Measurements from ENCODE around the gene PEDS1. TPM values are rescaled to one million over a fixed set of nuclear protein-coding genes. Genes with fewer than 3 reads are reported as not detected.

PEDS1 gene
- total and polyA plus RNA-seq, 2 of the 4 experiments (the other 2 are of a cell fraction), result 24.0 to 59.9 TPM

GRCh38 chr20:50146732-50147662 is 6.5 kb downstream of the PEDS1 start:
- peaks cover 46% of the 10 kb centered on the region for H3K9me1 ChIP-seq (ENCODE audit: insufficient read depth, low read length)
- H2BK20ac ChIP-seq (ENCODE audit: low read depth, low read length), result peak overlapping the region; percentile 43
- H2BK120ac ChIP-seq (ENCODE audit: low read depth, low read length), result peak overlapping the region; percentile 60
- peak overlapping the region; percentile 81 for H3K4ac ChIP-seq (ENCODE audit: low read depth, low read length)
- peak overlapping the region; percentile 21; the same call in 1 of the 2 replicates for H3K4me2 ChIP-seq (ENCODE audit: low read depth, low read length)
- H4K5ac ChIP-seq (ENCODE audit: low read depth, low read length), result peak overlapping the region; percentile 84
- H2AK5ac ChIP-seq (ENCODE audit: low read depth, low read length), result peak overlapping the region; percentile 88
- peak overlapping the region; percentile 75 for H3K14ac ChIP-seq (replicated peaks; ENCODE audit: low read depth, low read length)
- peak overlapping the region; percentile 61 for H4K91ac ChIP-seq (ENCODE audit: insufficient read depth, low read depth, low read length)
- no peaks in the 10 kb centered on the region for H3K27me3 ChIP-seq (ENCODE audit: control insufficient read depth, insufficient read depth, low read length)
- no TSS peak for BruUV-seq (replicated peaks)
- H3K36me3 ChIP-seq (ENCODE audit: control insufficient read depth, insufficient read depth, low read length), result peaks cover 45% of the 10 kb centered on the region
- 68% methylated on average over 5 of the region's 17 CpGs; no CpG with 5 or more reads in 1 of the 2 experiments for WGBS, 2 experiments (ENCODE audit: extremely low coverage in 2 of 2, insufficient read length in 1 of 2)
- H3K23ac ChIP-seq (ENCODE audit: low read depth, low read length), result peak overlapping the region; percentile 92
- peak overlapping the region; percentile 91 for H2AK9ac ChIP-seq (replicated peaks; ENCODE audit: low read depth, low read length, poor library complexity)
- in situ Hi-C loops (cut with MboI; ENCODE audit: low sequenced_read_pairs) (no loop called here), intact Hi-C loops (cut with micrococcal nuclease) (no loop called here), dilution Hi-C loops (cut with HindIII; ENCODE audit: low sequenced_read_pairs, unreplicated experiment) (no loop called here)
- peak overlapping the region; percentile 24 to 85; a peak in 3 of 4 replicates for H4K8ac ChIP-seq (ENCODE audit: low read depth in 2 of 2, low read length in 2 of 2)
- ChIA-PET CTCF (no interaction called here), POLR2A (ENCODE audit: unreplicated experiment) (interaction anchor here (0.6 kb wide), 1 partner anchor 170 kb away, joined by 5 read pairs; no protein-coding TSS in a partner anchor)
- H3K4me3 ChIP-seq (ENCODE audit: insufficient read depth, low read depth, low read length), result no peak overlapping the region
- H3K27ac ChIP-seq (ENCODE audit: insufficient read depth, low read length), result peak overlapping the region; percentile 38
- ATAC-seq (ENCODE audit: low read depth) (0 out of 2 replicates have a peak, but pooled peaks have one; percentile 9), DNase-seq (peak; percentile 43)
- H3K56ac ChIP-seq (ENCODE audit: extremely low read depth, insufficient read depth, low read length), result peak overlapping the region; percentile 1; the same call in 1 of the 2 replicates
- no peaks in the 10 kb centered on the region for H3K9me3 ChIP-seq (ENCODE audit: control insufficient read depth, insufficient read depth, low read length)
- peak overlapping the region; percentile 48; the same call in 1 of the 2 replicates for H3K18ac ChIP-seq (ENCODE audit: low read depth, low read length)
- no peak overlapping the region for H3K9ac ChIP-seq (ENCODE audit: low read depth, low read length)
- peaks cover 36% of the 10 kb centered on the region for H3K4me1 ChIP-seq (ENCODE audit: control insufficient read depth, insufficient read depth, low read length)
- H3K79me1 ChIP-seq (ENCODE audit: low read depth in 1 of 2, low read length in 2 of 2), result peaks cover 24 to 81% of the 10 kb centered on the region in 2 experiments
- peak overlapping the region; percentile 87 for H2BK5ac ChIP-seq (ENCODE audit: low read depth, low read length, poor library complexity, severe bottlenecking)
- H2AFZ ChIP-seq (replicated peaks; ENCODE audit: low read length, poor library complexity), result peak overlapping the region; percentile 40
- H4K20me1 ChIP-seq (ENCODE audit: insufficient read depth, low read length), result peaks cover 69% of the 10 kb centered on the region
- peak overlapping the region; percentile 7; the same call in 1 of the 3 replicates for H2BK15ac ChIP-seq (ENCODE audit: low read depth, low read length)
- TF ChIP-seq MXI1 (IDR thresholded peaks at IDR 0.05; ENCODE audit: borderline replicate concordance, low read depth, low read length) (no peak), RFX5 (IDR thresholded peaks at IDR 0.05; ENCODE audit: low read depth, low read length) (no peak), CTCF (conservative IDR thresholded peaks at IDR 0.05; ENCODE audit: low read depth, low read length) (no peak), BHLHE40 (IDR thresholded peaks at IDR 0.05; ENCODE audit: low read depth, low read length) (no peak), SMC3 (IDR thresholded peaks at IDR 0.05; ENCODE audit: low read depth, low read length) (no peak), RAD21 (IDR thresholded peaks at IDR 0.05; ENCODE audit: low read length) (no peak), MAZ (IDR thresholded peaks at IDR 0.05; ENCODE audit: borderline replicate concordance, low read depth, low read length) (no peak), CEBPB (IDR thresholded peaks at IDR 0.05; ENCODE audit: low read depth, low read length) (no peak), NFE2L2 (IDR thresholded peaks at IDR 0.05; ENCODE audit: low read depth, low read length) (no peak), USF2 (IDR thresholded peaks at IDR 0.05; ENCODE audit: low read depth, low read length) (no peak), POLR2A (IDR thresholded peaks at IDR 0.05; ENCODE audit: low read depth, low read length) (no peak), RCOR1 (IDR thresholded peaks at IDR 0.05; ENCODE audit: insufficient replicate concordance, low read length) (no peak), CHD1 (IDR thresholded peaks at IDR 0.05; ENCODE audit: low read depth, low read length) (no peak)

Measured in IMR-90 (cell line).